Activated T-helper 2 cell treated with anti-CD3 and anti-CD28 coated beads, Interferon-gamma antibody, Interleukin-2, Interleukin-4, amounts not matched to agents 10 μg/mL and 5 μg/mL and 100 μg/mL, durations not matched to agents 14 hours and 24 hours and 36 hours (primary cell): ENCODE results near the gene RBFOX1. TPM values are rescaled to one million over a fixed set of nuclear protein-coding genes. Genes with fewer than 3 reads are reported as not detected.
"Not testable (repeated sequence)": the region's sequence is repeated elsewhere in the genome, so short reads cannot be mapped to it uniquely, and the experiment has no call there.

Source experiments
- DNase-seq: peaks from one replicate; pipeline ENCODE4 v3.0.0; 2021; ENCODE audit warnings: low spot score
- H3K27ac Mint-ChIP-seq: one replicate; pipeline ENCODE4 v1.8.0; 2021; ENCODE audit warnings: mixed read lengths
- H3K27me3 Mint-ChIP-seq: one replicate; pipeline ENCODE4 v1.8.0; 2021; ENCODE audit warnings: low read depth, mixed read lengths
- H3K36me3 Mint-ChIP-seq: one replicate; pipeline ENCODE4 v1.8.0; 2021; ENCODE audit warnings: low read depth, mixed read lengths
- H3K4me1 Mint-ChIP-seq: one replicate; pipeline ENCODE4 v1.8.0; 2021; ENCODE audit warnings: low read depth, mixed read lengths
- H3K4me3 Mint-ChIP-seq: one replicate; pipeline ENCODE4 v1.8.0; 2021; ENCODE audit warnings: low read depth, mild to moderate bottlenecking, moderate library complexity, mixed read lengths
- H3K9me3 Mint-ChIP-seq: one replicate; pipeline ENCODE4 v1.8.0; 2021; ENCODE audit warnings: mixed read lengths
- intact Hi-C: fragments of 100-400 bp; cut with micrococcal nuclease; formaldehyde crosslinking; loops from one replicate; pipeline ENCODE4 v1.15.1; 2023
- total RNA-seq: library from RNA; stranded (reverse); gene quantifications from 2 replicates; pipeline ENCODE4 v1.2.3, GENCODE V29; 2022

RBFOX1 gene
- total RNA-seq, 1 donor from 2014 or later = not detected

DNA sequence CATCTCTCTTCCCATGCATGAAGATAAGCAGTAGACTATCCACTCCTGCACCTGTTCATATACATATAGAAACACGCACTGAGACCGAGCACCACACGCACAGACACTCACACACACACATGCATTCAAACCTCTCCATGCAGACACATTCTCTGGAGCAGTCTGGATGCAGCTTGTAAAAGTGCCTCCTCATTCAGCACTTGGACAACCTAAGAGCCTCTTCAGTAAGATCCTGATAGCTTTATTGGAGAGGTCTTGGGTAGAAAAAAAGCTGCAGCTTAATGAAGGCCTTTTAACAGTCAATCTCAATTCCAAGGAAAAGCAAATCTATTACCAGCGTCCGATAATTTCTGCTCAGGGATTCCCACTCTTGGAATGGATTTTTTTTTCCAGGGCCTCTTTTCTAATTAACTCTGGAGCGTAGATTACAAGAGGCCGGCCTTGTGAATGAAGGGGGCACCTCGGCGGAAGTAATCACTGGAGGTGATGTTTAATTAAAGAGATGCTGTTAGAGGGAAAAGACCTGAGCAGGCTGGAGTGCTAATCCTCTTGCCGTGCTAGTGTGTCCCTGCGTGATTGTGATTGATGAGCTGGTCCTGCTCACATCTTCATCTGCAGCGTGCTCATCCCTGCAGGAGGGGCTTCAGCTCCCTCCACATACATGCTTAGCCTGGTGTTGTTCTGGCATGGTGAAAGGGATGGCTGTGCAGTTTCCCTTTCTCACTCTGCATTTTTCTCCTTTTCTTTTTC lies 155.1 kb downstream of the RBFOX1 start:
- intact Hi-C loops = no loop called here
- DNase-seq = no peak
- no peaks in the 10 kb centered on the region for H3K36me3 Mint-ChIP-seq
- no peaks in the 10 kb centered on the region for H3K4me1 Mint-ChIP-seq
- no peaks in the 10 kb centered on the region for H3K27me3 Mint-ChIP-seq
- H3K27ac Mint-ChIP-seq = no peak overlapping the region
- H3K4me3 Mint-ChIP-seq = no peak overlapping the region
- H3K9me3 Mint-ChIP-seq = peaks cover 53% of the 10 kb centered on the region

DNA sequence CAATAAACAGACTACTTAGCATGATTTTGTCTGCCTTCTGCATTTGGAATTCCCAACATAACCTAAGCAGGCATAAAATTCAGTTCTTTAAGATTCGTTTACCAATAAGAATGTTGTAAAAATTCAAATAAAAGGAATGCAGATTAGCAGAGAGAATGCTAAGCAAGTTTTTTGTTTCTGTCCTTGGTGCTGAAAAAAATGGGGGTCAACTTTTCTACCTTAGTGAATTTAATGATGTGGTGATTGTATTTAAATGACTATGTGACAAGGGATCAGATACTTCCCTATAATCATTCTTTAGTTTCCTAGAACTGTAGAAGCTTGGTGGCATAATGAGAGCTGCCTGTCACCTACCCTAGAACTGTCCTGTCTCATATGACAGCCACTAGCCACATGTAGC lies 159.5 kb downstream of the RBFOX1 start:
- Mint-ChIP-seq H3K27me3 (no peaks in the 10 kb centered on the region), H3K4me1 (no peaks in the 10 kb centered on the region), H3K4me3 (no peak overlapping the region), H3K9me3 (peaks cover 54% of the 10 kb centered on the region), H3K27ac (no peak overlapping the region), H3K36me3 (no peaks in the 10 kb centered on the region)
- DNase-seq = no peak
- intact Hi-C loops = no loop called here

DNA sequence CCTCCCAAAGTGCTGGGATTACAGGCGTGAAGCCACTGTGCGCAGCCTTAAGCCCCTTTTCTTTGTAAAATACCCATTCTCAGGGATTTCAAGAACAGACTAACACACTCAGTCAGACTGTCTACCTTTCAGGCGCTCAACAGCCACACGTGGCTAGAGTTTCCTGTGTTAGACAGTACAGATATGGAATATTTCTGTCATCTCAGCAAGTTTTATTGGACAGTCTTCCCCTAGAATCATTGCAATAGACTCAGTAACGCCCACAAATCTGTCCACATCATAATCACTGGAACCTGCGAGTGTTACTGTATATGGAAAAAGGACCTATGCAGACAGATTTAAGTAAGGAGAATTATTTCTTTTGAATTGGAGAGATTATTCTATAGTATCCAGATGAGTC lies 160.5 kb downstream of the RBFOX1 start:
- Mint-ChIP-seq H3K9me3 (peaks cover 57% of the 10 kb centered on the region), H3K4me3 (no peak overlapping the region), H3K36me3 (no peaks in the 10 kb centered on the region), H3K27ac (no peak overlapping the region), H3K4me1 (no peaks in the 10 kb centered on the region), H3K27me3 (no peaks in the 10 kb centered on the region)
- DNase-seq = no peak
- intact Hi-C loops = no loop called here

DNA sequence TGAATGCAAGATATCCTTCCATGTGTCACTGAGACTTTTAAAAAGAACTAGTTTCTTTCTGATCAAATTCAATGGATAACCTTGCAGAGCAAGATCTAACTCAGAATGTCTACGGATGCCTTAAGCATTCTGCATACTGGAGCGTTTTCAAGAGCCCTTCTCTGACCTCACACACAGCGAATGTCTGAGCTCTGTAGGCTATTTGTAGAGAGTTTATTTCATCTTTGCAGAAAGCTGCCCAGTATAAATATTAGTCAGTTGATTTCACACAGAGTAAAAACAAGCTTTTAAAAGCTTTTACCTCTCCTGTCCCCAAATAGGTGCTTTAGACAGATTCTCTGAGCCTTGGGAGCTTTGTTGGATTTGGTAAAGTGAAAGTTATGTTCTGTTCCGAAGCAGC lies 165.0 kb downstream of the RBFOX1 start:
- no peak for DNase-seq
- H3K9me3 Mint-ChIP-seq = peaks cover 59% of the 10 kb centered on the region
- H3K36me3 Mint-ChIP-seq = no peaks in the 10 kb centered on the region
- no peak overlapping the region for H3K4me3 Mint-ChIP-seq
- intact Hi-C loops = no loop called here
- no peak overlapping the region for H3K27ac Mint-ChIP-seq
- H3K27me3 Mint-ChIP-seq = no peaks in the 10 kb centered on the region
- H3K4me1 Mint-ChIP-seq = no peaks in the 10 kb centered on the region

DNA sequence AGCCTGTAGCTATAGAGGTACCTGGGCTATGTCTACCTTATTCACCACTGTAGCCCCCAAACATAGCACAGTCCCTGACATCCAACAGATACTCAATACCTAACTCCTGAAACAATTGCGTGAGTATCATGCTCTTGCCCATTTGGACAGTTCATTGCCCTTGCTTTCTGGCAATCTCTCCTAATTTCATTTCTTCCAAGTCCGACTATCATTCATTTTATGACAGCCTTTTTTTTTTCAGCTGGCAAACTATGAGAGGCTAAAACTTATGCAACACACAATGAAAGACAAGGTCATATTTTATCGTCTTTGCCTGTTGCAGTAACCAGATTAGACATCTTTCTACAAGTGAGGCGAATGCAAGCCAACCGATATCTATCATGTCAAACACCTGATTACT lies 169.2 kb downstream of the RBFOX1 start:
- no peaks in the 10 kb centered on the region for H3K4me1 Mint-ChIP-seq
- peaks cover 61% of the 10 kb centered on the region for H3K9me3 Mint-ChIP-seq
- DNase-seq = no peak
- no peak overlapping the region for H3K4me3 Mint-ChIP-seq
- intact Hi-C loops = no loop called here
- no peak overlapping the region for H3K27ac Mint-ChIP-seq
- H3K36me3 Mint-ChIP-seq = no peaks in the 10 kb centered on the region
- no peaks in the 10 kb centered on the region for H3K27me3 Mint-ChIP-seq

DNA sequence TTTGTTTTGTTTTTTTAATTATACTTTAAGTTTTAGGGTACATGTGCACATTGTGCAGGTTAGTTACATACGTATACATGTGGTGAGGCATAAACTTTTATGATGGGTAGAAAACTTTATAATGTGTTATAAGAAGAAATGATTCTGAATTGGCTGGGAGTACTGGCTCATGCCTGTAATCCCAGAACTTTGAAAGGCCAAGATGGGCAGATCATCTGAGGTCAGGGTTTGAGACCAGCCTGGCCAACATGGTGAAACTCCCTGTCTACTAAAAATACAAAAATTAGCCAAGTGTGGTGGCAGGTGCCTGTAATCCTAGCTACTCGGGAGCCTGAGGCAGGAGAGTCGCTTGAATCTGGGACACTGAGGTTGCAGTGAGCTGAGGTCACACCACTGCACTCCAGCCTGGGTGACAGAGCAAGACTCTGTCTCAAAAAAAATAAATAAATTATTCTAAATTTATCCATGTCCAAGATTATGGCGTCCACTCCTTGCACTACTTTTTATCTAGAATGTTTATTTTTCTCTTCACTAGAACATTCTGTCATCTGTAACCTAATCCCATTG lies 170.0 kb downstream of the RBFOX1 start:
- H3K27ac Mint-ChIP-seq, H3K27me3 Mint-ChIP-seq, intact Hi-C loops, H3K36me3 Mint-ChIP-seq, DNase-seq, H3K4me3 Mint-ChIP-seq, H3K4me1 Mint-ChIP-seq: not testable (repeated sequence)
- peaks cover 55% of the 10 kb centered on the region for H3K9me3 Mint-ChIP-seq

DNA sequence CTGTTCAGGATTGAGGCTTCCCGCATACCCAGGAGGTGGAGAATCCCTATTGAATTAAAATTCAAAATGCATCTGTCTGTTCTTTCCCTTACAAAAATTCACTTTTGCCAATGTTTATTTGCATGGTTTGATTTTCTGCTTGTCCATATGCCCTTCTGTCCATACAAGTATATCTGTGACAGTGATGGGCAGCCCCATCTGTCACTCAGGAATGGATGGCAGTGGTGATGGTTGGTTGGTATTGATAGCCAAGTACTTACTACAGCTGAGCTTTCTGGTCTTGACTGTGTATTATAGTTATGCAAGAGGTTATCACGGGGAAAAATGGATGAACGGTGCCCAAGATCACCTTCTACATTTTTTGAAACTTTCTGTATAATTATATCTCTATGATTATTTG lies 171.0 kb downstream of the RBFOX1 start:
- no peaks in the 10 kb centered on the region for H3K27me3 Mint-ChIP-seq
- no peaks in the 10 kb centered on the region for H3K4me1 Mint-ChIP-seq
- peaks cover 55% of the 10 kb centered on the region for H3K9me3 Mint-ChIP-seq
- DNase-seq = no peak
- no peak overlapping the region for H3K4me3 Mint-ChIP-seq
- intact Hi-C loops = no loop called here
- H3K27ac Mint-ChIP-seq = no peak overlapping the region
- H3K36me3 Mint-ChIP-seq = no peaks in the 10 kb centered on the region

DNA sequence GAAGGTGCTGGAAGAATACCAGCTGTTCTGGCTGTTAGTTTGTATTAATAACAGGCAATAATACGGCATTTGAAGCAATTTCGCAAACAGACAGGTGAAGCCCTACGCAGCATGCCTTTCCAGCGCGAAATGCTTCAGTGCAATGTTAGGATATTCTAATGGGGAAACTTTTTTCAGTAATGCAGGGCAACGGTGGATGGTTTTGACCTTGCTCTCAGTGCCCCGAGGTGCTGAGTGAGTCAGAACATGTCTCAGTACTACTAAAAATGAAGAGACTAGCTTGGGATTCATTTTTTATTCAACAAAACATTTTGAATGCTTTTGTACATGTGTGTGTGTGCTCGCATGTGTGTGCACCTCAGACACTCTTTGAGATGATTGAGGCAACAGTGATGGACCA lies 172.2 kb downstream of the RBFOX1 start:
- H3K9me3 Mint-ChIP-seq = peaks cover 59% of the 10 kb centered on the region
- H3K4me3 Mint-ChIP-seq = no peak overlapping the region
- H3K27me3 Mint-ChIP-seq = no peaks in the 10 kb centered on the region
- intact Hi-C loops = no loop called here
- no peak for DNase-seq
- no peaks in the 10 kb centered on the region for H3K36me3 Mint-ChIP-seq
- H3K4me1 Mint-ChIP-seq = no peaks in the 10 kb centered on the region
- H3K27ac Mint-ChIP-seq = no peak overlapping the region

DNA sequence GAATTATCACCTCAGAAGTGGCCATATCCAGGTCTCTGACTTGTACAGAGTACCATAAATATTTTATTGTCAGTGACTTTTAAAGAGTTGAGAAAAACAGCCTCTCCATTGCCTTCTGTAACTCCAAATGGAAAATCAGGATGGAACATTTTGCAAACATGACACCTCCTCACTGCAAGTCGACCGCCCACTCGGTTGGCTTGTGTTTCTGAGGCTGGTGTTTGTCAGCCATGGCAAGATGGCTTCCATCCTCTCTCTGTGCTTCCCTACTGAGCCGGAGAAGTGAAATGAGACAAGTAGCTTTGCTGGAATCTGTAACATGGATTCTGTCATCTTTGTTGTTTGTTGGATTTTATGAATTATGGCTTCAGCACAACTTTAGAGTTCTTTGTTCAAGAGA lies 172.8 kb downstream of the RBFOX1 start:
- H3K9me3 Mint-ChIP-seq = peaks cover 60% of the 10 kb centered on the region
- no peaks in the 10 kb centered on the region for H3K4me1 Mint-ChIP-seq
- H3K27me3 Mint-ChIP-seq = no peaks in the 10 kb centered on the region
- no peaks in the 10 kb centered on the region for H3K36me3 Mint-ChIP-seq
- intact Hi-C loops = no loop called here
- H3K27ac Mint-ChIP-seq = no peak overlapping the region
- DNase-seq = no peak
- no peak overlapping the region for H3K4me3 Mint-ChIP-seq

DNA sequence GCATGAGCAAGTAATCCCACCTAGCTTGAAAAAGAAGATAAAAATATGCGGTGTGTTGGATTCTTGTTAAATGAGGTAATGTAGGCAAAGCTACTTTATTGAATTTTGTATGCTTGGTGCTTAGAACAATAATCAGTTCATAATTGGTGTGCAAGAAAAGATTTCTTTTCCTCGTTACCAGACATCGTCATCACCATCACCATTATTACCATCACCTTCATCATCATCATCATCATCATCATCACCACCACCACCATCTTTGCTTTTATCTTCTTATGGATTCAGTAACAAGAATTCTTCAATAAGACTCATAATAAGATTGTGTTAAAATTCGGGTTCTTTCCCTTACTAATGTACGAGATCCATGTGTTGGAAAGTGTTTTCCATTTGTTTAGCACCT lies 173.7 kb downstream of the RBFOX1 start:
- Mint-ChIP-seq H3K9me3 (peaks cover 59% of the 10 kb centered on the region), H3K27ac (no peak overlapping the region), H3K36me3 (no peaks in the 10 kb centered on the region), H3K27me3 (no peaks in the 10 kb centered on the region), H3K4me1 (no peaks in the 10 kb centered on the region), H3K4me3 (no peak overlapping the region)
- DNase-seq = no peak
- intact Hi-C loops = no loop called here

DNA sequence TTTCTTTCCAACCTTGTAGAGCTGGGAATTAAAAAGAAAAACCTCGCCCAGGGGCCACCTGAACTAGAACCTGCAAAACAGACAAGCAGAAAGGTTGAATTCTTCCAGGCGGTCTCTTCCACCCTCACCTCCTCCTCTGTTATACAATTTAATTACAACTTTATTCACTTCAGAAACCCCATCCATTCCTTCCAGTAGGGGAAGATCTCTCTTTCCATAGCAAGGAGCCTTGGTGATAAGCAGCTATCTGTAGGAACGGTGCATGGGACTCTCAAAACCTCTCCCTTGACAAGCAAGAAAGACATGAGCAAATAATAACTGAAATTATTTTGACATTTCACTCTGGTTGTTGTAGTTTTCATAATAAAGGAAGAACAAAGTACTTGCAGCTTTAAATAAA lies 176.0 kb downstream of the RBFOX1 start:
- no peak overlapping the region for H3K27ac Mint-ChIP-seq
- intact Hi-C loops = no loop called here
- H3K4me3 Mint-ChIP-seq = no peak overlapping the region
- H3K9me3 Mint-ChIP-seq = peaks cover 56% of the 10 kb centered on the region
- DNase-seq = no peak
- H3K36me3 Mint-ChIP-seq = no peaks in the 10 kb centered on the region
- no peaks in the 10 kb centered on the region for H3K27me3 Mint-ChIP-seq
- no peaks in the 10 kb centered on the region for H3K4me1 Mint-ChIP-seq

DNA sequence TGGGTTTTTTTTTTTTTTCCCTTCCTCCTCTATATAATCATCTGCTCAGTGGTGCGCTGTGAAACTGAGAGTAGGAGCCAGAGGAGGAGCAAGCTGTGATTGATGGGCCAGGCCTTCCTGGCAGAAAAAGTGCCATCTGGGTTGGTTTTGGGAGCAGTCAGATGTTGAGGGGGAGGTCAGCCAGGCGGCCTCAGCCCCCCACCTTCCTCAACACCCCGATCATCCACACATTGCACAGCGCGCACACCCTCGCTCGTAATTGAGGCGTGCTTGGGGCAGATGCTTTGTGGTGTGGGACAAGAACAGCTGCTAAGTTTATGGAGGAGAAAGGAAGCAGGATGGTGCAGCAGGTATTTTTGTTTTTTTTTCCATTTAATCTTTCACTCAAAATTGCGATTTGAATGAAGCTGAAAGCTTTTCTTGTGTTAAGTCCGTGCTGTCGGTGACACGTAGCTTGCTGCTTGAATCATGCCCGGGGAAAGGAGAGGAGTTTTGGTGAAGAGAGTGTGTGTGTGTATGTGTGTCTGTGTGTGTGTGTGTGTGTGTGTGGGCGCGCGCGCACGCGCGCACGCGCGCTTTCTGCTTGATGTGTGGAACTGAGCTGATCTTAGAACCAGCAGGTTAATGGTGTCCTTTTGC lies 177.4 kb downstream of the RBFOX1 start:
- H3K4me1 Mint-ChIP-seq = no peaks in the 10 kb centered on the region

DNA sequence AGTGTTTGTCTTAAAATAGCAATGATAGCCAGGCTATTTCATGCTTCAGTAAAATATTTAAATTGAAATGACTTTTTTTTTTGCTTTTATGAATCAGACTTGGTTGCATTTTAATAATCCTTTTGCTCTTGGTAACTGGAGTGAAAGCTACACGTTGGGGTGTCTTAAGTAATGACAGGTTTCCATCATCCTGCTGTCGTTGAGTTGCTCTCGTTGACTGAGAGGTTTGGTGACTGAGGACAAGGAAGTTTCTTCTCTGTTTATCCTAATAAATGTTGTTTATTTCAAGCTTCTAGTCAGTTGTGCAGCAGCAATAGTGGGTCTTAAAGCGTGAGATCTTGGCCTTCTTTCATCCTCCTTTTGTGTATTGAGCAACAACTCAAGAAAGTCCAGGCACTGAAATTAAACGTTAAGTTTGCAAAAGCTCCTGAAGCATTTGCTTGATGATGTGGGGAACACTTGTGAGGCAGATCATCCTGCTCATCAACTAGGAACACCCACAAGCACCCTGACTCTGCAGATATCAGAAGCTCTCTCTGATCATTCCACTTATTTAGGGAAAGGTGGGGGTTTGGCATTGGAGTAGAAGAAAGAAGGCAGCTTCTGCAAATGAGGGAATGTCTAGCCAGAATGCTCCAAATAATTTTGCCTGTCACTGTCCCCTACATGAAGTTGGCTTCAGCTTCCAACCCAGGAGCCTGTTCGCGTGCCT lies 179.1 kb downstream of the RBFOX1 start:
- intact Hi-C loops = no loop called here
- no peak for DNase-seq
- no peak overlapping the region for H3K27ac Mint-ChIP-seq
- no peaks in the 10 kb centered on the region for H3K36me3 Mint-ChIP-seq
- peaks cover 50% of the 10 kb centered on the region for H3K9me3 Mint-ChIP-seq
- no peaks in the 10 kb centered on the region for H3K27me3 Mint-ChIP-seq
- H3K4me1 Mint-ChIP-seq = no peaks in the 10 kb centered on the region
- no peak overlapping the region for H3K4me3 Mint-ChIP-seq

More for the DNA sequence above, 177.4 kb downstream of the RBFOX1 start:
- intact Hi-C loops = no loop called here
- Mint-ChIP-seq H3K27me3 (no peaks in the 10 kb centered on the region), H3K9me3 (peaks cover 51% of the 10 kb centered on the region), H3K27ac (no peak overlapping the region), H3K36me3 (no peaks in the 10 kb centered on the region), H3K4me3 (no peak overlapping the region)
- no peak for DNase-seq
